Fibroblast of lung (primary cell): ENCODE results near the gene KLHDC4.

Source experiments
- EZH2 ChIP-seq: IDR thresholded peaks from 2 replicates; pipeline ENCODE4 v1.5.1; 2012; ENCODE audit warnings: low read length, control low read depth, mild to moderate bottlenecking; ENCODE audit errors: missing control alignments
- TF ChIP-seq, protein P1 (sequence below), 2 donors: IDR thresholded peaks in 1 of 2; conservative IDR thresholded peaks in 1 of 2; 1 replicate in 1 of 2; 2 replicates in 1 of 2; pipeline ENCODE4 v1.5.1; 2011 to 2012; ENCODE audit warnings: low read length in 2 of 2, control low read depth in 1 of 2, inconsistent platforms in 1 of 2, low read depth in 1 of 2, mild to moderate bottlenecking in 1 of 2

DNA sequence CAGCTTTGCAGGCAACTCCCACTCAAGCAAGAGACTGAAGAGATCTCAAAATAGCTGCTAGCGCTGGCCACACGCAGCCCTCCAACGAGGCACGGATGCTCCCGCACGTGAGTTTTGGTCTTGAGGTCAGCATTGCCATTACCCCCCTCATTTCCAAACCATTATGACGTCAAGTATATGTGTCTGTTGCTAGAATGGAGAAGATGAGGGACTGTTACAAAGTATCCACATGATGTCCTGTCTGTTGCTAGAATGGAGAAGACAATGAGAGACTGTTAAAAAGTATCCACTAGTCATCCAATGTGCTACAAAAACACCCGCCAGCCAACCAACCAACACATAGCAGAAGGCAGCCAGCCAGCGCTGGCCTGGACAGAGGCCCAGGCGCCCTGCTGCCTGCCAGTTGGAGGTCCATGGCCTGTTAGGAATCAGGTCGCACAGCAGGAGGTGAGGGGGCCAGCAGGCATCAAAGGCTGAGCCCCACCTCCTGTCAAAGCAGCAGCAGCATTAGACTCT lies 24.8 kb downstream of the KLHDC4 start:
- TF ChIP-seq, protein P1, sequence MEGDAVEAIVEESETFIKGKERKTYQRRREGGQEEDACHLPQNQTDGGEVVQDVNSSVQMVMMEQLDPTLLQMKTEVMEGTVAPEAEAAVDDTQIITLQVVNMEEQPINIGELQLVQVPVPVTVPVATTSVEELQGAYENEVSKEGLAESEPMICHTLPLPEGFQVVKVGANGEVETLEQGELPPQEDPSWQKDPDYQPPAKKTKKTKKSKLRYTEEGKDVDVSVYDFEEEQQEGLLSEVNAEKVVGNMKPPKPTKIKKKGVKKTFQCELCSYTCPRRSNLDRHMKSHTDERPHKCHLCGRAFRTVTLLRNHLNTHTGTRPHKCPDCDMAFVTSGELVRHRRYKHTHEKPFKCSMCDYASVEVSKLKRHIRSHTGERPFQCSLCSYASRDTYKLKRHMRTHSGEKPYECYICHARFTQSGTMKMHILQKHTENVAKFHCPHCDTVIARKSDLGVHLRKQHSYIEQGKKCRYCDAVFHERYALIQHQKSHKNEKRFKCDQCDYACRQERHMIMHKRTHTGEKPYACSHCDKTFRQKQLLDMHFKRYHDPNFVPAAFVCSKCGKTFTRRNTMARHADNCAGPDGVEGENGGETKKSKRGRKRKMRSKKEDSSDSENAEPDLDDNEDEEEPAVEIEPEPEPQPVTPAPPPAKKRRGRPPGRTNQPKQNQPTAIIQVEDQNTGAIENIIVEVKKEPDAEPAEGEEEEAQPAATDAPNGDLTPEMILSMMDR (conservative IDR thresholded peaks at IDR 0.05 in 1 of 2, IDR thresholded peaks at IDR 0.05 in 1 of 2; ENCODE audit: low read depth in 1 of 2, low read length in 2 of 2), result no peak
- no peak for TF ChIP-seq EZH2
